K562 (cell line): ENCODE measurements around the gene STK32C. TPM values are rescaled to one million over a fixed set of nuclear protein-coding genes. Genes with fewer than 3 reads are reported as not detected.
A peak's percentile ranks its signal among the peaks of the same experiment; 100 is the strongest.

Experiments used
- ATAC-seq: fragments of 200-7000 bp; cut with Tn5 transposase; 3 replicates; pipeline ENCODE4 v1.9.1; 2020; ENCODE audit warnings: moderate library complexity
- BruUV-seq: library from RNA; stranded (reverse); fragments of 400-500 nt; replicated peaks from 2 replicates; lab custom pipeline; 2021; lab: Mats Ljungman, UMichigan
- CTCF ChIA-PET: fragments of 300-600 bp; formaldehyde crosslinking; extraction: SDS; loops from one replicate; lab custom pipeline; 2021; ENCODE audit warnings: low intra/inter-chr PET ratio; lab: Yijun Ruan, JAX
- POLR2A ChIA-PET: fragments of 300-600, 350-650 bp; sonication (Branson Sonifier 250); formaldehyde crosslinking; extraction: SDS; loops from one replicate; lab custom pipeline; 2021; ENCODE audit warnings: antibody characterized with exemption, inconsistent platforms; lab: Yijun Ruan, JAX
- DNase-seq, 4 experiments: peaks; one replicate each; pipeline versions ENCODE4 v3.0.0 to v3.0.0-alpha.2; 2011 to 2018; ENCODE audit warnings: low spot score in 3 of 4, mixed read lengths in 3 of 4; ENCODE audit errors: extremely low read depth in 1 of 4
- FAIRE-seq: peaks from 2 replicates; lab custom pipeline; 2011; peaks lifted over from hg19 to GRCh38; lab: Jason Lieb, UNC
- H2AFZ ChIP-seq: 2 replicates; pipeline ENCODE4 v1.6.0; 2011; ENCODE audit warnings: low read depth, low read length, control low read depth, inconsistent platforms
- H3K27ac ChIP-seq: fragments of 200-600 bp; 3 replicates; pipeline ENCODE4 v1.8.0; 2011; ENCODE audit warnings: low read depth, mild to moderate bottlenecking, control low read depth, inconsistent platforms, low read length, moderate library complexity, mixed read lengths; ENCODE audit errors: extremely low read depth
- H3K27me3 ChIP-seq, 2 experiments: fragments of 300-600 bp in 1 of 2; 2 replicates in 1 of 2; 3 replicates in 1 of 2; pipeline versions ENCODE4 v1.6.0 to v1.8.0; 2011; ENCODE audit warnings: inconsistent platforms in 2 of 2, low read length in 2 of 2, mild to moderate bottlenecking in 1 of 2, mixed read lengths in 1 of 2, moderate library complexity in 1 of 2; ENCODE audit not compliant: control insufficient read depth in 2 of 2, insufficient read depth in 2 of 2
- H3K36me3 ChIP-seq: fragments of 300-600 bp; 3 replicates; pipeline ENCODE4 v1.8.0; 2011; ENCODE audit warnings: mild to moderate bottlenecking, low read length, inconsistent platforms; ENCODE audit not compliant: control insufficient read depth, insufficient read depth
- H3K4me1 ChIP-seq, 2 experiments: fragments of 200-600 bp in 1 of 2; replicated peaks in 1 of 2; 2 replicates in 1 of 2; 3 replicates in 1 of 2; pipeline versions ENCODE4 v1.5.1 to v1.8.0; 2011; ENCODE audit warnings: inconsistent platforms in 2 of 2, low read length in 2 of 2, mild to moderate bottlenecking in 1 of 2, mixed read lengths in 1 of 2, moderate library complexity in 1 of 2; ENCODE audit not compliant: control insufficient read depth in 2 of 2, insufficient read depth in 2 of 2
- H3K4me2 ChIP-seq: 2 replicates; pipeline ENCODE4 v1.6.1; 2011; ENCODE audit warnings: low read length, control low read depth, inconsistent platforms, mixed read lengths; ENCODE audit not compliant: insufficient read depth
- H3K4me3 ChIP-seq: fragments of 200-600 bp; sonication (generic), shearing (Covaris generic); 2 replicates; pipeline ENCODE4 v1.5.1; 2016; ENCODE audit warnings: control low read depth, inconsistent platforms
- H3K79me2 ChIP-seq: fragments of 200-600 bp; 3 replicates; pipeline ENCODE4 v1.8.0; 2011; ENCODE audit warnings: low read length, inconsistent platforms; ENCODE audit not compliant: control insufficient read depth, insufficient read depth
- H3K9ac ChIP-seq, 2 experiments: 2 replicates each; pipeline versions ENCODE4 v1.6.0 to v1.6.1; 2011; ENCODE audit warnings: low read depth in 2 of 2, low read length in 2 of 2, control low read depth in 1 of 2, inconsistent platforms in 1 of 2, mild to moderate bottlenecking in 1 of 2, mixed read lengths in 1 of 2; ENCODE audit not compliant: insufficient read depth in 1 of 2
- H3K9me1 ChIP-seq: one replicate; pipeline ENCODE4 v1.6.0; 2011; ENCODE audit warnings: inconsistent platforms, mild to moderate bottlenecking, low read length, moderate library complexity; ENCODE audit not compliant: control insufficient read depth, insufficient read depth
- H3K9me3 ChIP-seq: replicated peaks from 2 replicates; pipeline ENCODE4 v1.5.1; 2011; ENCODE audit warnings: low read depth, low read length, inconsistent platforms; ENCODE audit not compliant: control insufficient read depth, insufficient read depth
- H4K20me1 ChIP-seq: replicated peaks from 2 replicates; pipeline ENCODE4 v1.6.1; 2011; ENCODE audit warnings: low read length, inconsistent platforms, mixed read lengths; ENCODE audit not compliant: control insufficient read depth, insufficient read depth
- BRF1 ChIP-seq: IDR thresholded peaks from 3 replicates; pipeline ENCODE4 v1.6.1; 2011; ENCODE audit warnings: borderline replicate concordance, mild to moderate bottlenecking; ENCODE audit not compliant: insufficient read length; ENCODE audit errors: extremely low read depth
- KAT8 ChIP-seq: fragments of 450-650 bp; IDR thresholded peaks from 2 replicates; pipeline ENCODE4 v1.6.1; 2016; ENCODE audit warnings: low read depth, mild to moderate bottlenecking
- NFIC ChIP-seq: fragments of 450-650 bp; IDR thresholded peaks from 2 replicates; pipeline ENCODE4 v1.6.1; 2017; ENCODE audit warnings: mild to moderate bottlenecking, inconsistent platforms
- NFIX ChIP-seq: fragments of 250-450 bp; sonication (Bioruptor Pico); IDR thresholded peaks from 2 replicates; pipeline ENCODE4 v1.4.0; 2020; ENCODE audit warnings: low read depth, mild to moderate bottlenecking, moderate library complexity
- NONO ChIP-seq, 2 experiments: fragments of 200-400 bp in 1 of 2; fragments of 450-650 bp in 1 of 2; formaldehyde crosslinking in 1 of 2; IDR thresholded peaks; 2 replicates each; pipeline ENCODE4 v1.6.1; 2017; ENCODE audit warnings: low read depth in 2 of 2, mild to moderate bottlenecking in 2 of 2, moderate library complexity in 2 of 2, low read length in 1 of 2
- SIN3A ChIP-seq, 2 experiments: fragments of 150-350 bp in 1 of 2; IDR thresholded peaks; 2 replicates each; pipeline ENCODE4 v1.6.1; 2011 to 2016; ENCODE audit warnings: borderline replicate concordance in 2 of 2, low read depth in 2 of 2, low read length in 2 of 2, mild to moderate bottlenecking in 2 of 2, moderate library complexity in 2 of 2; ENCODE audit not compliant: control insufficient read depth in 1 of 2
- TCFL5 ChIP-seq: fragments of 250-450 bp; sonication (Bioruptor Pico); conservative IDR thresholded peaks from 2 replicates; pipeline ENCODE4 v1.6.1; 2021; ENCODE audit warnings: mild to moderate bottlenecking, moderate library complexity, matching md5 sums
- ZNF395 ChIP-seq: fragments of 200-800 bp; sonication (Bioruptor generic); IDR thresholded peaks from 2 replicates; pipeline ENCODE4 v1.6.1; 2017; ENCODE audit warnings: missing genetic modification characterization, missing compliant biosample characterization
- WGBS: fragments of 100-300 bp; shearing (Covaris generic); methylation state at CpG from one replicate; pipeline ENCODE4 v1.1.6; 2016; ENCODE audit warnings: low coverage, mixed read lengths; ENCODE audit not compliant: insufficient coverage; ENCODE audit errors: missing lambda C conversion rate; 5-methylcytosine and 5-hydroxymethylcytosine counted together
- in situ Hi-C: fragments of 300-500 bp; cut with MboI; formaldehyde crosslinking; loops from 4 replicates; pipeline ENCODE4 v1.15.0; 2018; ENCODE audit warnings: inconsistent platforms, mixed read lengths
- intact Hi-C: fragments of 100-400 bp; cut with micrococcal nuclease; formaldehyde crosslinking; loops from 2 replicates; pipeline ENCODE4 v1.14.2; 2022
- polyA plus RNA-seq, 8 experiments: library from polyadenylated mRNA; depleted of rRNA in 4 of 8; stranded (reverse) in 5 of 8; unstranded in 3 of 8; fragments of >200 nt; fragmentation: Nextera tagmentation in 2 of 8; fragmentation: Illumina TruSeq in 1 of 8; extraction: Ambion mirVana in 2 of 8; extraction: Trizol in 1 of 8; gene quantifications; 2 replicates each; pipeline versions ENCODE4 v1.2.1 to v1.2.3, GENCODE V29; 2011 to 2014; ENCODE audit warnings: inconsistent platforms in 1 of 8, missing spikeins in 1 of 8
- total RNA-seq, 7 experiments: library from RNA; depleted of rRNA in 6 of 7; stranded (reverse); fragments of >200 nt in 6 of 7; fragmentation: Illumina TruSeq in 2 of 7; extraction: Trizol in 2 of 7; gene quantifications; 2 replicates each; pipeline versions ENCODE4 v1.2.1 to v1.2.3, GENCODE V29; 2011 to 2021; ENCODE audit warnings: low replicate concordance in 1 of 7

STK32C gene
- total and polyA plus RNA-seq, 9 of the 15 experiments (the other 6 are each of a cell fraction or from before 2014, with no cell fraction given), result 1.5 to 20.9 (median 6.5) TPM

GRCh38 chr10:132209978-132210530 lies 97.7 kb downstream of the STK32C start:
- intact Hi-C loops, result no loop called here
- ChIA-PET POLR2A (no interaction called here), CTCF (no interaction called here)
- Histone ChIP-seq H3K36me3 (no peaks in the 10 kb centered on the region), H3K27ac (no peak overlapping the region), H3K4me3 (no peak overlapping the region), H3K4me1 (peaks cover 0 to 2% of the 10 kb centered on the region in 2 experiments; a peak in 2 of 5 replicates), H3K79me2 (no peaks in the 10 kb centered on the region), H4K20me1 (no peaks in the 10 kb centered on the region), H3K9ac (no peak overlapping the region), H3K4me2 (no peak overlapping the region), H2AFZ (no peak overlapping the region), H3K9me3 (no peaks in the 10 kb centered on the region), H3K27me3 (peaks cover 0 to 29% of the 10 kb centered on the region in 2 experiments; a peak in 2 of 5 replicates), H3K9me1 (no peaks in the 10 kb centered on the region)
- DNase-seq (no peak), FAIRE-seq (no peak), ATAC-seq (no peak)
- TF ChIP-seq SIN3A (IDR thresholded peaks at IDR 0.05; ENCODE audit: borderline replicate concordance in 2 of 2, control insufficient read depth in 1 of 2, low read depth in 2 of 2, low read length in 2 of 2) (no peak), ZNF395 (no peak), BRF1 (no peak), KAT8 (no peak), NONO (IDR thresholded peaks at IDR 0.05; ENCODE audit: low read depth in 2 of 2, low read length in 1 of 2) (no peak), NFIX (CRISPR knock-in tag) (peak; percentile 78), TCFL5 (CRISPR knock-in tag) (no peak), NFIC (peak; percentile 94)
- in situ Hi-C loops, result no loop called here
- 10% methylated on average over 18 of the region's 23 CpGs for WGBS
- no TSS peak for BruUV-seq
